Lower leg skin (tissue), 3 donors: ENCODE data around the gene SLC27A2.
"Not testable (repeated sequence)": the region's sequence is repeated elsewhere in the genome, so short reads cannot be mapped to it uniquely, and the experiment has no call there.

ENCODE experiments used
- CTCF ChIP-seq, 3 donors: fragments of 450-650 bp; IDR thresholded peaks; one replicate each; pipeline ENCODE4 v1.5.1; 2016; ENCODE audit warnings: antibody characterized with exemption in 3 of 3, mild to moderate bottlenecking in 3 of 3, moderate library complexity in 2 of 3
- POLR2A ChIP-seq, 2 donors: fragments of 450-650 bp; IDR thresholded peaks; one replicate each; pipeline ENCODE4 v1.6.1; 2016 to 2017; ENCODE audit warnings: antibody characterized with exemption in 2 of 2, mild to moderate bottlenecking in 1 of 2, moderate library complexity in 1 of 2

GRCh38 chr15:50188793-50189192 is 6.8 kb downstream of the SLC27A2 start:
- not testable (repeated sequence) for TF ChIP-seq POLR2A, CTCF (IDR thresholded peaks at IDR 0.05)
